ES-I3 (cell line): ENCODE results near the gene CCDC106.

Experiments
- H3K36me3 ChIP-seq: 2 replicates; pipeline ENCODE4 v1.6.1; 2013; ENCODE audit warnings: mild to moderate bottlenecking, low read length, control low read depth, moderate library complexity; ENCODE audit not compliant: insufficient read depth
- H3K4me1 ChIP-seq: 2 replicates; pipeline ENCODE4 v1.6.1; 2013; ENCODE audit warnings: mild to moderate bottlenecking, control low read depth, low read length; ENCODE audit not compliant: insufficient read depth
- H3K9ac ChIP-seq: 2 replicates; pipeline ENCODE4 v1.6.1; 2013; ENCODE audit warnings: low read depth, mild to moderate bottlenecking, low read length, moderate library complexity
- H3K9me3 ChIP-seq: 2 replicates; pipeline ENCODE4 v1.6.1; 2013; ENCODE audit warnings: mild to moderate bottlenecking, low read length, moderate library complexity; ENCODE audit not compliant: control insufficient read depth, insufficient read depth

Gene CCDC106

GRCh38 chr19:55679343-55680257 lies 31.6 kb downstream of the CCDC106 start:
- no peak overlapping the region for H3K9ac ChIP-seq
- H3K36me3 ChIP-seq = peaks cover 11% of the 10 kb centered on the region; the same call in 1 of the 2 replicates
- H3K9me3 ChIP-seq = no peaks in the 10 kb centered on the region
- peaks cover 9% of the 10 kb centered on the region; the same call in 1 of the 2 replicates for H3K4me1 ChIP-seq

- peaks cover 9% of the 10 kb centered on the region; the same call in 1 of the 2 replicates for H3K4me1 ChIP-seq
- H3K36me3 ChIP-seq = peaks cover 11% of the 10 kb centered on the region; the same call in 1 of the 2 replicates
- H3K9me3 ChIP-seq = no peaks in the 10 kb centered on the region
- H3K9ac ChIP-seq = no peak overlapping the region
These were observed 32.5 kb downstream of the CCDC106 start for GRCh38 chr19:55680339-55681130.

GRCh38 chr19:55681131-55682092 lies 33.4 kb downstream of the CCDC106 start:
- peaks cover 10% of the 10 kb centered on the region; the same call in 1 of the 2 replicates for H3K36me3 ChIP-seq
- no peak overlapping the region for H3K9ac ChIP-seq
- H3K9me3 ChIP-seq = no peaks in the 10 kb centered on the region
- H3K4me1 ChIP-seq = 0 out of 2 replicates have a peak, but pooled peaks cover 3% of the 10 kb centered on the region

GRCh38 chr19:55683449-55684261 lies 35.6 kb downstream of the CCDC106 start:
- no peak overlapping the region for H3K9ac ChIP-seq
- H3K4me1 ChIP-seq = no peaks in the 10 kb centered on the region
- H3K36me3 ChIP-seq = peaks cover 4% of the 10 kb centered on the region; the same call in 1 of the 2 replicates
- no peaks in the 10 kb centered on the region for H3K9me3 ChIP-seq

- H3K36me3 ChIP-seq = no peaks in the 10 kb centered on the region; the same call in 1 of the 2 replicates
These were observed 37.1 kb downstream of the CCDC106 start for GRCh38 chr19:55684946-55685681.

GRCh38 chr19:55685776-55686175 lies 37.8 kb downstream of the CCDC106 start:
- no peak overlapping the region for H3K9ac ChIP-seq
- no peaks in the 10 kb centered on the region for H3K9me3 ChIP-seq
- no peaks in the 10 kb centered on the region; the same call in 1 of the 2 replicates for H3K36me3 ChIP-seq
- H3K4me1 ChIP-seq = no peaks in the 10 kb centered on the region

More at GRCh38 chr19:55684946-55685681, 37.1 kb downstream of the CCDC106 start:
- Histone ChIP-seq H3K9me3 (no peaks in the 10 kb centered on the region), H3K4me1 (no peaks in the 10 kb centered on the region), H3K9ac (no peak overlapping the region)

GRCh38 chr19:55686311-55687050 lies 38.5 kb downstream of the CCDC106 start:
- Histone ChIP-seq H3K36me3 (no peaks in the 10 kb centered on the region; the same call in 1 of the 2 replicates), H3K9ac (no peak overlapping the region), H3K9me3 (no peaks in the 10 kb centered on the region), H3K4me1 (no peaks in the 10 kb centered on the region)

GRCh38 chr19:55687281-55688201 lies 39.5 kb downstream of the CCDC106 start:
- no peaks in the 10 kb centered on the region for H3K4me1 ChIP-seq
- no peak overlapping the region for H3K9ac ChIP-seq
- no peaks in the 10 kb centered on the region; the same call in 1 of the 2 replicates for H3K36me3 ChIP-seq
- no peaks in the 10 kb centered on the region for H3K9me3 ChIP-seq

GRCh38 chr19:55688422-55689218 lies 40.6 kb downstream of the CCDC106 start:
- Histone ChIP-seq H3K4me1 (no peaks in the 10 kb centered on the region), H3K9me3 (no peaks in the 10 kb centered on the region), H3K36me3 (no peaks in the 10 kb centered on the region; the same call in 1 of the 2 replicates), H3K9ac (no peak overlapping the region)

- Histone ChIP-seq H3K9ac (no peak overlapping the region), H3K9me3 (no peaks in the 10 kb centered on the region), H3K4me1 (no peaks in the 10 kb centered on the region), H3K36me3 (no peaks in the 10 kb centered on the region; the same call in 1 of the 2 replicates)
These were observed 41.5 kb downstream of the CCDC106 start for GRCh38 chr19:55689411-55690108.
